H1 (cell line): ENCODE data around the gene RAB3B. TPM values are rescaled to one million over a fixed set of nuclear protein-coding genes. Genes with fewer than 3 reads are reported as not detected.

Experiments used
- CTCF ChIA-PET: fragments of 300-600 bp; sonication (Branson Sonifier 250); formaldehyde crosslinking; loops from one replicate; lab custom pipeline; 2021; ENCODE audit not compliant: partially characterized antibody; lab: Charles Lee
- POLR2A ChIA-PET: fragments of 300-600 bp; sonication (Branson Sonifier 250); formaldehyde crosslinking; loops from one replicate; lab custom pipeline; 2021; ENCODE audit warnings: inconsistent platforms; ENCODE audit not compliant: partially characterized antibody; lab: Charles Lee
- DNase-seq, 2 experiments: peaks; one replicate each; pipeline versions ENCODE4 v3.0.0 to v3.0.0-alpha.2; 2010 to 2022; ENCODE audit warnings: low spot score in 2 of 2, low read depth in 1 of 2, mixed read lengths in 1 of 2
- FAIRE-seq: peaks from 2 replicates; lab custom pipeline; 2011; peaks lifted over from hg19 to GRCh38; lab: Jason Lieb, UNC
- H2AFZ ChIP-seq: 2 replicates; pipeline ENCODE4 v1.8.1; 2012; ENCODE audit warnings: low read length, inconsistent platforms
- H2AK5ac ChIP-seq: 2 replicates; pipeline ENCODE4 v1.6.1; 2013; ENCODE audit warnings: low read depth, low read length
- H2BK120ac ChIP-seq: replicated peaks from 2 replicates; pipeline ENCODE3; 2013; ENCODE audit warnings: low read depth, low read length, inconsistent platforms
- H2BK12ac ChIP-seq: 2 replicates; pipeline ENCODE4 v1.6.1; 2013; ENCODE audit warnings: low read depth, low read length
- H2BK15ac ChIP-seq: 2 replicates; pipeline ENCODE4 v1.6.1; 2013; ENCODE audit warnings: low read length
- H2BK20ac ChIP-seq: 2 replicates; pipeline ENCODE4 v1.6.1; 2013; ENCODE audit warnings: low read length
- H2BK5ac ChIP-seq: 2 replicates; pipeline ENCODE4 v1.6.1; 2013; ENCODE audit warnings: low read depth, low read length
- H3K14ac ChIP-seq: 2 replicates; pipeline ENCODE4 v1.6.1; 2013; ENCODE audit warnings: inconsistent platforms; ENCODE audit not compliant: insufficient read length
- H3K18ac ChIP-seq: 2 replicates; pipeline ENCODE4 v1.6.1; 2013; ENCODE audit warnings: low read length; ENCODE audit errors: extremely low read depth
- H3K23ac ChIP-seq: 2 replicates; pipeline ENCODE4 v1.6.1; 2013; ENCODE audit warnings: inconsistent platforms; ENCODE audit not compliant: insufficient read length
- H3K23me2 ChIP-seq: 2 replicates; pipeline ENCODE4 v1.6.1; 2013; ENCODE audit warnings: low read depth, low read length
- H3K27ac ChIP-seq: 2 replicates; pipeline ENCODE4 v1.6.1; 2011; ENCODE audit warnings: low read depth, low read length, inconsistent platforms
- H3K27me3 ChIP-seq, 4 experiments: replicated peaks in 1 of 4; 1 replicate in 1 of 4; 2 replicates in 3 of 4; pipeline versions ENCODE4 v1.6.1 to v1.8.1; 2011 to 2013; ENCODE audit warnings: low read length in 3 of 4, mild to moderate bottlenecking in 3 of 4, inconsistent platforms in 2 of 4, mixed read lengths in 2 of 4, moderate library complexity in 1 of 4; ENCODE audit not compliant: control insufficient read depth in 3 of 4, insufficient read depth in 3 of 4; ENCODE audit errors: extremely low read depth in 1 of 4
- H3K36me3 ChIP-seq, 4 experiments: 2 replicates each; pipeline versions ENCODE4 v1.6.1 to v1.8.1; 2011 to 2013; ENCODE audit warnings: mild to moderate bottlenecking in 4 of 4, low read length in 3 of 4, moderate library complexity in 2 of 4, control low read depth in 1 of 4, inconsistent platforms in 1 of 4; ENCODE audit not compliant: insufficient read depth in 4 of 4, control insufficient read depth in 2 of 4
- H3K4ac ChIP-seq: replicated peaks from 2 replicates; pipeline ENCODE3; 2013; ENCODE audit warnings: low read length, low read depth, mixed read lengths, inconsistent platforms; ENCODE audit not compliant: insufficient read length
- H3K4me1 ChIP-seq, 4 experiments: replicated peaks in 1 of 4; 1 replicate in 1 of 4; 2 replicates in 3 of 4; pipeline versions ENCODE4 v1.6.1 to v1.8.1; 2011 to 2013; ENCODE audit warnings: low read length in 3 of 4, inconsistent platforms in 2 of 4, mixed read lengths in 1 of 4; ENCODE audit not compliant: insufficient read depth in 4 of 4, control insufficient read depth in 3 of 4
- H3K4me2 ChIP-seq, 2 experiments: 2 replicates each; pipeline versions ENCODE4 v1.6.1 to v1.8.1; 2011 to 2013; ENCODE audit warnings: low read depth in 2 of 2, low read length in 2 of 2, control low read depth in 1 of 2, inconsistent platforms in 1 of 2, mild to moderate bottlenecking in 1 of 2; ENCODE audit not compliant: insufficient read depth in 1 of 2
- H3K4me3 ChIP-seq, 4 experiments: fragments of 200-600, 300-600 bp in 1 of 4; sonication (generic), shearing (Covaris generic), sonication (Bioruptor Twin) in 1 of 4; 2 replicates each; pipeline versions ENCODE4 v1.5.1 to v1.8.1; 2011 to 2016; ENCODE audit warnings: low read length in 4 of 4, low read depth in 3 of 4, control low read depth in 2 of 4, inconsistent platforms in 2 of 4, mild to moderate bottlenecking in 2 of 4, mixed read lengths in 1 of 4, moderate library complexity in 1 of 4; ENCODE audit not compliant: insufficient read depth in 2 of 4; ENCODE audit errors: extremely low read depth in 1 of 4
- H3K56ac ChIP-seq: replicated peaks from 2 replicates; pipeline ENCODE3; 2013; ENCODE audit warnings: low read depth, mild to moderate bottlenecking, mixed read lengths, low read length, inconsistent platforms; ENCODE audit not compliant: insufficient read length
- H3K79me1 ChIP-seq: 2 replicates; pipeline ENCODE4 v1.6.1; 2013; ENCODE audit warnings: low read depth, low read length, control low read depth
- H3K79me2 ChIP-seq, 2 experiments: 2 replicates each; pipeline versions ENCODE4 v1.6.1 to v1.8.1; 2012 to 2013; ENCODE audit warnings: low read length in 2 of 2, mild to moderate bottlenecking in 2 of 2, inconsistent platforms in 1 of 2; ENCODE audit not compliant: insufficient read depth in 2 of 2, control insufficient read depth in 1 of 2
- H3K9ac ChIP-seq, 4 experiments: replicated peaks in 1 of 4; 1 replicate in 1 of 4; 2 replicates in 3 of 4; pipeline versions ENCODE4 v1.6.1 to v1.8.1; 2011 to 2013; ENCODE audit warnings: low read depth in 3 of 4, low read length in 3 of 4, control low read depth in 2 of 4, mild to moderate bottlenecking in 2 of 4, moderate library complexity in 2 of 4, inconsistent platforms in 1 of 4; ENCODE audit errors: extremely low read depth in 1 of 4
- H3K9me3 ChIP-seq, 2 experiments: 2 replicates each; pipeline versions ENCODE4 v1.6.1 to v1.8.1; 2012 to 2013; ENCODE audit warnings: mild to moderate bottlenecking in 2 of 2, moderate library complexity in 2 of 2, control low read depth in 1 of 2, inconsistent platforms in 1 of 2, low read depth in 1 of 2, low read length in 1 of 2, mixed read lengths in 1 of 2; ENCODE audit not compliant: insufficient read depth in 2 of 2
- H4K20me1 ChIP-seq, 2 experiments: replicated peaks in 1 of 2; 2 replicates each; pipeline versions ENCODE3 to v1.8.1; 2011 to 2013; ENCODE audit warnings: inconsistent platforms in 2 of 2, low read length in 2 of 2, mild to moderate bottlenecking in 1 of 2; ENCODE audit not compliant: insufficient read depth in 2 of 2, control insufficient read depth in 1 of 2
- H4K5ac ChIP-seq: 2 replicates; pipeline ENCODE4 v1.6.1; 2013; ENCODE audit warnings: low read length, low read depth, mixed read lengths, inconsistent platforms; ENCODE audit not compliant: insufficient read length
- H4K8ac ChIP-seq: 2 replicates; pipeline ENCODE4 v1.8.0; 2013; ENCODE audit warnings: mild to moderate bottlenecking, moderate library complexity, low read length, inconsistent platforms; ENCODE audit not compliant: insufficient read depth; ENCODE audit errors: extremely low read depth
- H4K91ac ChIP-seq: replicated peaks from 2 replicates; pipeline ENCODE3; 2013; ENCODE audit warnings: low read length, mixed read lengths, inconsistent platforms; ENCODE audit not compliant: insufficient read length
- CBX5 ChIP-seq: fragments of 300-800, 300-1000 bp; sonication (generic); IDR thresholded peaks from 2 replicates; pipeline ENCODE4 v1.7.1; 2016; ENCODE audit warnings: antibody characterized with exemption, low read length, low read depth
- KDM5A ChIP-seq: fragments of 200-600 bp; IDR thresholded peaks from 2 replicates; pipeline ENCODE4 v1.7.1; 2012; ENCODE audit warnings: mild to moderate bottlenecking, low read length, inconsistent platforms, mixed read lengths
- MAFK ChIP-seq: IDR thresholded peaks from 2 replicates; pipeline ENCODE4 v1.6.1; 2012; ENCODE audit warnings: low read depth, mild to moderate bottlenecking, improper control_type of control experiment, low read length
- WGBS, 2 experiments: shearing (Covaris generic) in 1 of 2; methylation state at CpG; one replicate each; pipeline versions ENCODE4 v1.1.6 to v1.1.7; 2013 to 2015; ENCODE audit warnings: low lambda C conversion rate in 2 of 2, mixed read lengths in 2 of 2, inconsistent platforms in 1 of 2, low coverage in 1 of 2, missing lambda C conversion rate in 1 of 2; ENCODE audit not compliant: insufficient replicate concordance in 2 of 2, insufficient coverage in 1 of 2, insufficient read length in 1 of 2; ENCODE audit errors: extremely low coverage in 1 of 2, missing lambda C conversion rate in 1 of 2; 5-methylcytosine and 5-hydroxymethylcytosine counted together
- polyA plus RNA-seq, 7 experiments: library from polyadenylated mRNA; depleted of rRNA in 3 of 7; stranded (reverse) in 5 of 7; unstranded in 2 of 7; fragments of >200 nt in 5 of 7; fragments of 200-250 nt in 2 of 7; gene quantifications; 1 replicate in 5 of 7; 2 replicates in 1 of 7; 4 replicates in 1 of 7; pipeline versions ENCODE4 v1.2.1 to v1.2.3, GENCODE V29; 2011 to 2013; ENCODE audit warnings: missing spikeins in 2 of 7, mixed read lengths in 2 of 7
- total RNA-seq: library from RNA; stranded (reverse); fragmentation: NEBNext Ultra II Directional; extraction: Animal tissue kit (Norgen Biotek cat#: 25700); gene quantifications from 2 replicates; pipeline ENCODE4 v1.2.1, GENCODE V29; 2021

The RAB3B gene
- total and polyA plus RNA-seq, 2 of the 8 experiments (the other 6 are each of a cell fraction or from before 2014, with no cell fraction given): 12.5 to 36.8 TPM

DNA sequence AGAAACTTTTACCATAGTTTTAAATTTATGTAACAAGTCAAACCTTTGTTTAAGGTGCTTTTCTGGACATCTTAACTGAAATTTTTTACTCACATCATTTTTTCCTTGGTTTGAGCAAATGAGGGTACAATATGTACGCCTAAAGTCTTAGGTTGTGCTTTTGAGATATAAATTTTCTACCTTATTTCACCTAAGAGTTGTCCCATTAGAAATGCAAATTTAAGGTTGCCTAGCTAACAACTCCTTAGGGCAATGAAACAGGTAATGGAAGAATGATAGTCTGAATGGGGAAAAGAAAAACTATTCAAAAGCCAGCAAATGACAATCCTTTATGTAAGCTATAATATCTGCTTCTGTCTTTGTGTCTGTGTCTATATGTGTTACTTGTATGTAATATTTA lies 131.6 kb downstream of the RAB3B start:
- H3K79me2 ChIP-seq: peaks cover 0 to 53% of the 10 kb centered on the region in 2 experiments; a peak in 3 of 4 replicates
- no peak for DNase-seq
- TF ChIP-seq KDM5A (no peak), CBX5 (no peak), MAFK (peak; percentile 33; the same call in 1 of the 2 replicates)

More for the DNA sequence above, 131.6 kb downstream of the RAB3B start:
- H3K18ac ChIP-seq: no peak overlapping the region
- no peak overlapping the region for H2BK15ac ChIP-seq
- peaks cover 0 to 9% (median 6%) of the 10 kb centered on the region in 4 experiments; a peak in 4 of 7 replicates for H3K4me1 ChIP-seq
- H2AFZ ChIP-seq: no peak overlapping the region
- no peak for FAIRE-seq
- ChIA-PET POLR2A (interaction anchor here (0.6 to 2.0 kb wide), 6 partner anchors 11 to 222 kb away, joined by 3 to 5 read pairs (median 3); partner anchors contain the start of gene NRDC), CTCF (interaction anchor here (0.9 to 1.9 kb wide), 3 partner anchors 11 to 90 kb away, joined by 3 to 4 read pairs (median 4); no protein-coding TSS in a partner anchor)
- no peak overlapping the region for H2BK120ac ChIP-seq
- H3K27ac ChIP-seq: no peak overlapping the region
- no peak overlapping the region for H3K56ac ChIP-seq
- no peak overlapping the region for H2BK5ac ChIP-seq
- H2BK12ac ChIP-seq: no peak overlapping the region
- WGBS, 2 experiments: 48% methylated on average over 1 of the region's 1 CpG; no CpG with 5 or more reads in 1 of the 2 experiments
- peak overlapping the region in 1 of 4 experiments; percentile 33; a peak in 2 of 8 replicates for H3K4me3 ChIP-seq
- H3K79me1 ChIP-seq: peaks cover 6% of the 10 kb centered on the region; the same call in 1 of the 2 replicates
- H4K91ac ChIP-seq: no peak overlapping the region
- no peak overlapping the region for H2BK20ac ChIP-seq
- H3K23me2 ChIP-seq: no peaks in the 10 kb centered on the region
- no peak overlapping the region for H4K5ac ChIP-seq
- H3K36me3 ChIP-seq: peaks cover 0 to 6% (median 0%) of the 10 kb centered on the region in 4 experiments; a peak in 1 of 8 replicates
- peak overlapping the region; percentile 22 to 47; a peak in 2 of 4 replicates for H3K4me2 ChIP-seq
- no peak overlapping the region for H4K8ac ChIP-seq
- H4K20me1 ChIP-seq: no peaks in the 10 kb centered on the region
- H2AK5ac ChIP-seq: no peak overlapping the region
- H3K9me3 ChIP-seq: no peaks in the 10 kb centered on the region
- H3K14ac ChIP-seq: no peak overlapping the region
- H3K9ac ChIP-seq: no peak overlapping the region
- no peak overlapping the region for H3K23ac ChIP-seq
- no peaks in the 10 kb centered on the region for H3K27me3 ChIP-seq
- no peak overlapping the region for H3K4ac ChIP-seq
